Measurements from ENCODE around the gene CHCHD1. TPM values are rescaled to one million over a fixed set of nuclear protein-coding genes. Genes with fewer than 3 reads are reported as not detected.
"Not testable (repeated sequence)": the region's sequence is repeated elsewhere in the genome, so short reads cannot be mapped to it uniquely, and the experiment has no call there.

The CHCHD1 gene
- total RNA-seq, 5 donors from 2014 or later (not counting 1 experiment from before 2014, with no cell fraction given): 6.3 to 17.5 (median 14.2) TPM

GRCh38 chr10:73828161-73828560 is 46.3 kb downstream of the CHCHD1 start:
- DNase-seq (no peak), ATAC-seq (replicated peaks in 1 of 4) (no peak)
- H3K4me3 ChIP-seq (ENCODE audit: control insufficient read depth in 1 of 2, extremely low read depth in 1 of 2, low read length in 1 of 2): no peak overlapping the region
- WGBS (ENCODE audit: insufficient coverage): 90% methylated on average over 2 of the region's 6 CpGs
- H3K9me3 ChIP-seq: no peaks in the 10 kb centered on the region
- peaks cover 26 to 53% of the 10 kb centered on the region in 2 donors for H3K36me3 ChIP-seq (ENCODE audit: control insufficient read depth in 2 of 2, extremely low read depth in 1 of 2, insufficient read depth in 1 of 2, low read length in 1 of 2)
- CTCF ChIA-PET: interaction anchor here in 1 of 2 donors (0.6 kb wide), 1 partner anchor 311 kb away, joined by 6 read pairs; no protein-coding TSS in a partner anchor
- POLR2A ChIA-PET: no interaction called here
- H3K27me3 Mint-ChIP-seq: no peaks in the 10 kb centered on the region
- H3K27ac Mint-ChIP-seq: no peak overlapping the region
- H3K4me1 ChIP-seq (ENCODE audit: control insufficient read depth in 1 of 2, extremely low read depth in 1 of 2, insufficient read depth in 2 of 2, low read length in 2 of 2): no peaks in the 10 kb centered on the region
- no peaks in the 10 kb centered on the region for H3K27me3 ChIP-seq (replicated peaks in 1 of 2; ENCODE audit: control insufficient read depth in 2 of 2, extremely low read depth in 1 of 2, insufficient read depth in 2 of 2, low read length in 1 of 2)
- no peak overlapping the region for H3K4me3 Mint-ChIP-seq
- H3K36me3 Mint-ChIP-seq: peaks cover 13% of the 10 kb centered on the region
- no peaks in the 10 kb centered on the region for H3K9me3 Mint-ChIP-seq
- no peaks in the 10 kb centered on the region for H3K4me1 Mint-ChIP-seq
- H3K27ac ChIP-seq (ENCODE audit: low read length): no peak overlapping the region

- H3K4me3 Mint-ChIP-seq; H3K4me1 Mint-ChIP-seq; H3K27me3 ChIP-seq (replicated peaks in 1 of 2; ENCODE audit: control insufficient read depth in 2 of 2, extremely low read depth in 1 of 2, insufficient read depth in 2 of 2, low read length in 1 of 2); POLR2A ChIA-PET; ATAC-seq (replicated peaks in 1 of 4); H3K4me1 ChIP-seq (ENCODE audit: control insufficient read depth in 1 of 2, extremely low read depth in 1 of 2, insufficient read depth in 2 of 2, low read length in 2 of 2); H3K9me3 Mint-ChIP-seq; CTCF ChIA-PET; H3K27me3 Mint-ChIP-seq; H3K9me3 ChIP-seq; H3K4me3 ChIP-seq (ENCODE audit: control insufficient read depth in 1 of 2, extremely low read depth in 1 of 2, low read length in 1 of 2); H3K27ac Mint-ChIP-seq; DNase-seq; H3K27ac ChIP-seq (ENCODE audit: low read length): not testable (repeated sequence)
- H3K36me3 Mint-ChIP-seq: peaks cover 13% of the 10 kb centered on the region
- peaks cover 23 to 47% of the 10 kb centered on the region in 2 donors for H3K36me3 ChIP-seq (ENCODE audit: control insufficient read depth in 2 of 2, extremely low read depth in 1 of 2, insufficient read depth in 1 of 2, low read length in 1 of 2)
- no CpG with 5 or more reads among the region's 7 CpGs for WGBS (ENCODE audit: insufficient coverage)
Measured at GRCh38 chr10:73829090-73829489, 47.2 kb downstream of the CHCHD1 start.

Other genes with a start within 250 kb of the CHCHD1 start
- 1 to 10 TPM; 4.2 to 6.6 (median 5.5) TPM for gene USP54, start 190.7 kb upstream of the CHCHD1 start, total RNA-seq
- not detected for gene MYOZ1, start 140.6 kb upstream of the CHCHD1 start, total RNA-seq
- gene SYNPO2L, start 126.0 kb upstream of the CHCHD1 start, total RNA-seq: not detected
- 10 to 100 TPM; 11.6 to 17.0 (median 14.7) TPM for gene AGAP5, start 83.9 kb upstream of the CHCHD1 start, total RNA-seq
- gene SEC24C, start 37.7 kb upstream of the CHCHD1 start, total RNA-seq: 100 to 1,000 TPM in 1 of 5 donors, 10 to 100 TPM in 4; 77.7 to 107 (median 92.2) TPM
- 100 to 1,000 TPM in 2 of 5 donors, 10 to 100 TPM in 3; 69.0 to 106 (median 90.8) TPM for gene ZSWIM8, start 3.6 kb downstream of the CHCHD1 start, total RNA-seq
- 100 to 1,000 TPM in 4 of 5 donors, 10 to 100 TPM in 1; 96.1 to 119 (median 110) TPM for gene NDST2, start 29.6 kb downstream of the CHCHD1 start, total RNA-seq
- gene CAMK2G, start 92.5 kb downstream of the CHCHD1 start, total RNA-seq: 10 to 100 TPM; 50.6 to 59.9 (median 55.5) TPM
- 1 to 10 TPM in 2 of 5 donors, under 1 TPM in 1, not detected in 2; 0.63 to 1.1 (median 1.1) TPM for gene PLAU, start 129.1 kb downstream of the CHCHD1 start, total RNA-seq
- 10 to 100 TPM; 22.6 to 48.7 (median 27.0) TPM for gene VCL, start 216.1 kb downstream of the CHCHD1 start, total RNA-seq